HG03108 (cell line): Measurements from ENCODE around the gene RASGEF1C.

Experiments
- ATAC-seq: cut with Tn5 transposase; IDR thresholded peaks from one replicate; pipeline ENCODE4 v1.9.1; 2021; ENCODE audit warnings: moderate library complexity; ENCODE audit not compliant: unreplicated experiment

The RASGEF1C gene

DNA sequence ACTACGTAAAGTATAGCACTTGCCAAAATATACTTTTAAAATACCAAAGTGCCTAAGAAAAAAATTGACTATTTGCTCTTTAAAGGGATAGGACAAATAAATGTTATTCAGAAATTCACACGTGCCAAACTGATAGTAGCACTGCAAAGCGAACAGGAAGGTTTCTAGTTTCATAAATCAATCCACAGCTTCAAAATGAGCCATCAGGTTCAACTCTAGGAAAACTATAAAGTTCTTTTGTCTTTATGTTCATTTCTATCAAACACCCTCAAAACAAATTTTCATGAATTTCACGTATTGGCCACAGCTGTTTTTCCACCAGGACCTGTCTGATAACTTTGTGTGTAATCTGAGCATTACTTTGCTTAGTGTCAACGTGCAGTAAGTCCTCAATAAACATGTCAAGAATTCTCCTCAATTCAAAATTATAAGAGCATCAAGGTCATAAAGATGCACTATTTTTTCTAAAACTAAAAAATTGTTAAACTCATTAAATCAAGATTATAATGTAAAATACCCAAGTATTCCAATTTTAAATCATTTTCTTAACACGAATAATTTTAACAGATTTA is 140.4 kb downstream of the RASGEF1C start:
- ATAC-seq = no peak

DNA sequence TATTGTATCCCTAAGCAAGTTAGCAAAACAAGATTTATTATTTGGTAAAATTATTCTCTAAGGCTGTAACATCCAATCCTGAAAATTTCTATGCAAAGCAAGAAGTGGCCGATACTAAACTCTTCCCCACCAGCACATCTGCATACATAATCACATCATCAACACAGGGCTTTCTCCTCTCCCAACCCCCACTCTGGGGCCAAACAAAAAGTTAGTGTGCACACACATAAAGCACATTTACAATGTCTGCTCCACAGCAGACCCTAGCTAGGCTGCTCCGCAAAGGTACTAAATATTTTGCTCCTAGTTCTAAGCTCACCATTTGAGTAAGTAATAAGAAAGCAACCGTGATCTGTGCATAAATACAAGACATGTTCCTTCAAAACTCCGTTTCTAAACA is 141.0 kb downstream of the RASGEF1C start:
- no peak for ATAC-seq

GRCh38 chr5:180060192-180060591 is 148.8 kb downstream of the RASGEF1C start:
- ATAC-seq = no peak

- ATAC-seq = no peak
Measured at GRCh38 chr5:180059326-180059725, 149.7 kb downstream of the RASGEF1C start.

- ATAC-seq = no peak
Measured at GRCh38 chr5:180056153-180056552, 152.9 kb downstream of the RASGEF1C start.

GRCh38 chr5:180054226-180054625 is 154.8 kb downstream of the RASGEF1C start:
- no peak for ATAC-seq

DNA sequence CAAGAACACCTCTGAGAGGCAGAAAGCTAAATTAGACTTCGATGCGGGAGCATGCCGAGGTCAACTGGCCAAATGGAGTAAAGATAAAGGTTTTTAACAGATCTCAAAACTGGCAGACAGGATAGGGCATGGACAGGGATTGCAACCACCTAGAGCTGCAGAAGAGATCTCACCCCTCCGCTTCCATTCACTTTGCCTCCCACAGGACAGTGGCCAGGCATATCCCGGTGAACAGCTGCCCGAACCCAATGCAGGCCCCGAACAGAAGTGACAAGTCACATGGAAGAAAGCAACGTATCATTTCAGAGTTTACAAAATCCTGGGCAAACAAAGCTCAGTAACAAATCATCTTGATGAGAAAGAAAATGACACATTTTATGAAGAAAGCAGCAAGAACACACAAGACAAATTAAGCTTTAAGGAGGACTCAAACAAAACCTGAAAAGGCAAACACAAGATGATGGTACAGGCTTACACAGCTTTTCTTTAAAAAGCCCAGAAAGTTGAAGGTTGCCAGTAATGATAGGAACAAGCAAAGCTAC is 155.9 kb downstream of the RASGEF1C start:
- no peak for ATAC-seq

- ATAC-seq = no peak
Measured at GRCh38 chr5:180052211-180052818, 156.7 kb downstream of the RASGEF1C start.
